IMR-90 (cell line): Measurements from ENCODE around the gene ZDHHC18. TPM values are rescaled to one million over a fixed set of nuclear protein-coding genes. Genes with fewer than 3 reads are reported as not detected.

Experiments used
- ATAC-seq: fragments of 200-7000 bp; cut with Tn5 transposase; 2 replicates; pipeline ENCODE4 v1.9.1; 2020; ENCODE audit warnings: low read depth, mild to moderate bottlenecking, moderate library complexity
- BruUV-seq: library from RNA; stranded (reverse); fragments of 400-500 nt; replicated peaks from 2 replicates; lab custom pipeline; 2021; lab: Mats Ljungman, UMichigan
- CTCF ChIA-PET: fragments of 300-600 bp; formaldehyde crosslinking; extraction: SDS; loops from one replicate; lab custom pipeline; 2021; ENCODE audit warnings: antibody characterized with exemption; lab: Yijun Ruan, JAX
- POLR2A ChIA-PET: fragments of 300-600 bp; sonication (Branson Sonifier 250); formaldehyde crosslinking; loops from one replicate; lab custom pipeline; 2022; ENCODE audit warnings: antibody characterized with exemption; ENCODE audit not compliant: unreplicated experiment; lab: Charles Lee
- DNase-seq: peaks from one replicate; pipeline ENCODE4 v3.0.0; 2013
- H2AFZ ChIP-seq: replicated peaks from 2 replicates; pipeline ENCODE3; 2013; ENCODE audit warnings: low read length, mild to moderate bottlenecking; ENCODE audit not compliant: poor library complexity
- H2AK5ac ChIP-seq: 2 replicates; pipeline ENCODE4 v1.6.1; 2013; ENCODE audit warnings: low read depth, low read length, inconsistent platforms
- H2AK9ac ChIP-seq: replicated peaks from 2 replicates; pipeline ENCODE3; 2013; ENCODE audit warnings: mild to moderate bottlenecking, low read depth, low read length, moderate library complexity; ENCODE audit not compliant: poor library complexity
- H2BK120ac ChIP-seq: 2 replicates; pipeline ENCODE4 v1.6.1; 2013; ENCODE audit warnings: low read depth, low read length, inconsistent platforms
- H2BK15ac ChIP-seq: 3 replicates; pipeline ENCODE4 v1.6.1; 2013; ENCODE audit warnings: low read depth, low read length, inconsistent platforms
- H2BK20ac ChIP-seq: 2 replicates; pipeline ENCODE4 v1.6.1; 2013; ENCODE audit warnings: low read depth, mild to moderate bottlenecking, inconsistent platforms, low read length, moderate library complexity
- H2BK5ac ChIP-seq: 2 replicates; pipeline ENCODE4 v1.6.1; 2013; ENCODE audit warnings: mild to moderate bottlenecking, low read depth, low read length, inconsistent platforms; ENCODE audit not compliant: poor library complexity, severe bottlenecking
- H3K14ac ChIP-seq: replicated peaks from 2 replicates; pipeline ENCODE4 v1.6.1; 2013; ENCODE audit warnings: low read depth, low read length, inconsistent platforms
- H3K18ac ChIP-seq: 2 replicates; pipeline ENCODE4 v1.6.1; 2013; ENCODE audit warnings: low read depth, low read length, control low read depth
- H3K23ac ChIP-seq: 2 replicates; pipeline ENCODE4 v1.6.1; 2013; ENCODE audit warnings: low read depth, low read length, inconsistent platforms
- H3K27ac ChIP-seq: 2 replicates; pipeline ENCODE4 v1.5.1; 2013; ENCODE audit warnings: mild to moderate bottlenecking, control low read depth, low read length; ENCODE audit not compliant: insufficient read depth
- H3K27me3 ChIP-seq: 2 replicates; pipeline ENCODE4 v1.6.1; 2013; ENCODE audit warnings: low read length; ENCODE audit not compliant: control insufficient read depth, insufficient read depth
- H3K36me3 ChIP-seq: 2 replicates; pipeline ENCODE4 v1.6.1; 2013; ENCODE audit warnings: low read length, mixed read lengths; ENCODE audit not compliant: control insufficient read depth, insufficient read depth
- H3K4ac ChIP-seq: 2 replicates; pipeline ENCODE4 v1.6.1; 2013; ENCODE audit warnings: low read depth, low read length, inconsistent platforms
- H3K4me1 ChIP-seq: 2 replicates; pipeline ENCODE4 v1.6.1; 2013; ENCODE audit warnings: low read length, mixed read lengths; ENCODE audit not compliant: control insufficient read depth, insufficient read depth
- H3K4me2 ChIP-seq: 2 replicates; pipeline ENCODE4 v1.6.1; 2013; ENCODE audit warnings: low read depth, mild to moderate bottlenecking, control low read depth, low read length, moderate library complexity
- H3K4me3 ChIP-seq: 2 replicates; pipeline ENCODE4 v1.5.1; 2013; ENCODE audit warnings: low read depth, mild to moderate bottlenecking, control low read depth, low read length, moderate library complexity; ENCODE audit not compliant: insufficient read depth
- H3K56ac ChIP-seq: 2 replicates; pipeline ENCODE4 v1.6.1; 2013; ENCODE audit warnings: low read length, inconsistent platforms; ENCODE audit not compliant: insufficient read depth; ENCODE audit errors: extremely low read depth
- H3K79me1 ChIP-seq, 2 experiments: 2 replicates each; pipeline ENCODE4 v1.6.1; 2013; ENCODE audit warnings: low read length in 2 of 2, inconsistent platforms in 1 of 2, low read depth in 1 of 2
- H3K9ac ChIP-seq: 2 replicates; pipeline ENCODE4 v1.6.1; 2013; ENCODE audit warnings: low read depth, low read length, control low read depth
- H3K9me1 ChIP-seq: 2 replicates; pipeline ENCODE4 v1.6.1; 2013; ENCODE audit warnings: low read length, inconsistent platforms; ENCODE audit not compliant: insufficient read depth
- H3K9me3 ChIP-seq: 2 replicates; pipeline ENCODE4 v1.6.1; 2013; ENCODE audit warnings: low read length; ENCODE audit not compliant: control insufficient read depth, insufficient read depth
- H4K20me1 ChIP-seq: 2 replicates; pipeline ENCODE4 v1.6.1; 2013; ENCODE audit warnings: low read length, inconsistent platforms; ENCODE audit not compliant: insufficient read depth
- H4K5ac ChIP-seq: 2 replicates; pipeline ENCODE4 v1.6.1; 2013; ENCODE audit warnings: mild to moderate bottlenecking, low read depth, low read length, control low read depth
- H4K8ac ChIP-seq, 2 experiments: 2 replicates each; pipeline ENCODE4 v1.6.1; 2013; ENCODE audit warnings: low read depth in 2 of 2, low read length in 2 of 2, control low read depth in 1 of 2, inconsistent platforms in 1 of 2
- H4K91ac ChIP-seq: 2 replicates; pipeline ENCODE4 v1.6.1; 2013; ENCODE audit warnings: low read depth, low read length, inconsistent platforms; ENCODE audit not compliant: insufficient read depth
- USF2 ChIP-seq: fragments of 150-350 bp; IDR thresholded peaks from 2 replicates; pipeline ENCODE4 v1.6.1; 2017; ENCODE audit warnings: mild to moderate bottlenecking, antibody characterized with exemption, low read length, low read depth
- WGBS, 2 experiments: methylation state at CpG; one replicate each; pipeline versions ENCODE4 v1.1.5 to v1.1.7; 2013; ENCODE audit warnings: missing lambda C conversion rate in 2 of 2; ENCODE audit not compliant: insufficient read length in 1 of 2; ENCODE audit errors: extremely low coverage in 2 of 2; 5-methylcytosine and 5-hydroxymethylcytosine counted together
- dilution Hi-C: fragments of 300-500 bp; cut with HindIII; formaldehyde crosslinking; loops from one replicate; pipeline ENCODE4 v1.14.3; 2018; ENCODE audit warnings: low sequenced_read_pairs; ENCODE audit not compliant: unreplicated experiment
- in situ Hi-C: fragments of 300-500 bp; cut with MboI; formaldehyde crosslinking; loops from 3 replicates; pipeline ENCODE4 v1.14.3; 2019; ENCODE audit warnings: low sequenced_read_pairs, inconsistent platforms, mixed read lengths
- intact Hi-C: fragments of 100-400 bp; cut with micrococcal nuclease; formaldehyde crosslinking; loops from 2 replicates; pipeline ENCODE4 v1.10.0; 2022
- polyA plus RNA-seq, 3 experiments: library from polyadenylated mRNA; depleted of rRNA; stranded (reverse); fragments of >200 nt; gene quantifications; 2 replicates each; pipeline ENCODE4 v1.2.3, GENCODE V29; 2012; ENCODE audit warnings: low replicate concordance in 1 of 3
- total RNA-seq: library from RNA; depleted of rRNA; stranded (reverse); fragments of >200 nt; gene quantifications from 2 replicates; pipeline ENCODE4 v1.2.3, GENCODE V29; 2012

The ZDHHC18 gene
- total and polyA plus RNA-seq, 2 of the 4 experiments (the other 2 are of a cell fraction): 12.5 to 37.0 TPM

- Histone ChIP-seq H3K79me1 (no peaks in the 10 kb centered on the region), H2BK15ac (no peak overlapping the region), H2AK5ac (no peak overlapping the region), H3K56ac (no peak overlapping the region), H3K4me1 (no peaks in the 10 kb centered on the region), H2BK5ac (no peak overlapping the region), H3K36me3 (no peaks in the 10 kb centered on the region), H3K4ac (no peak overlapping the region), H3K9me1 (no peaks in the 10 kb centered on the region), H3K9ac (no peak overlapping the region), H3K23ac (no peak overlapping the region), H4K20me1 (no peaks in the 10 kb centered on the region), H3K4me3 (no peak overlapping the region), H2BK20ac (no peak overlapping the region), H3K27ac (no peak overlapping the region), H3K14ac (no peak overlapping the region), H4K5ac (no peak overlapping the region), H2AFZ (no peak overlapping the region), H3K9me3 (peaks cover 4% of the 10 kb centered on the region), H3K18ac (no peak overlapping the region), H2BK120ac (no peak overlapping the region), H3K4me2 (no peak overlapping the region), H2AK9ac (no peak overlapping the region), H4K91ac (no peak overlapping the region), H4K8ac (no peak overlapping the region), H3K27me3 (no peaks in the 10 kb centered on the region)
- dilution Hi-C loops (no loop called here), in situ Hi-C loops (no loop called here), intact Hi-C loops (no loop called here)
- DNase-seq: no peak
- ATAC-seq: no peak
- WGBS, 2 experiments: 50% methylated on average over 2 of the region's 4 CpGs; no CpG with 5 or more reads in 1 of the 2 experiments
- POLR2A ChIA-PET: no interaction called here
- CTCF ChIA-PET: interaction anchor here (0.6 to 1.4 kb wide), 6 partner anchors 10 to 336 kb away, joined by 3 to 6 read pairs (median 3); no protein-coding TSS in a partner anchor
- BruUV-seq: no TSS peak
- TF ChIP-seq USF2: no peak
Observed at GRCh38 chr1:26811057-26811456, 15.4 kb upstream of the ZDHHC18 start.
